Activated CD4-positive, CD25-positive, alpha-beta regulatory T cell treated with anti-CD3 and anti-CD28 coated beads, Interleukin-2, amount 50 U/mL, for 72 hours (primary cell): Measurements from ENCODE around the gene MAGI2.

Experiments used
- DNase-seq: peaks from one replicate; pipeline ENCODE4 v3.0.0; 2021

Gene MAGI2

DNA sequence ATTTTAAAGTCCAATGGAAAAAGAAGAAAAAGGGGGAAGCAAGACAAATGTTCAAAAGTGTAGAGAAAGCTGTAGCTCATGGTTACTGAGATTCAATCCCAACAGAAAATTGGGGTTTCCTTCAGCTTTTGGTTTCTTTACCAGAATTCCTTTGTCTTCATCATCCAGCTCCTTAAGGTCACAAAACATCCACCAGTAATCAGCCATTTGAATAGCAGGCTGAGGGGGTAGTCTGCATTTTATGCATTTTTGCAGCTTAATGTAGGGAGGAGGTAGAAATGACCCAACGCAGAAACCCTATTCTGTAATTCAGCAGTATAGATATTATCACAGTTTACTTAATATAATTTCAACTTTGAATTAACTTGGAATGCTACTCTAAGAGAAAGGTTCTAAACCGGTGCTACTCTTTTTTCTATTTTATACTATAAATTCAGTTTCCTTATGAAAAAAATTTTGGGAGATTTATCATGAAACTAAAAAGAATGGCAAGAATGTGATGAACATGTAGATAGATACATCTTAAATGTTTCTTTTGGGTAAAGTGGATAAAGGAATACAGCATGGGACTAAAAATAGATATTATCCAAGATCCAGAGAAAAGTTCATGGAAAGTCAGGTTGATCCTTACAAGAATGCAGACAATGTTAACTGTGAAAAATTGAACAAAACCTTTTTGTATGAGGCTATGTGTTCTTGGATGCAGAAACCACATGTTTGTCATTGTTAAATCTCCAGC is 1058.0 kb downstream of the MAGI2 start:
- DNase-seq = no peak

DNA sequence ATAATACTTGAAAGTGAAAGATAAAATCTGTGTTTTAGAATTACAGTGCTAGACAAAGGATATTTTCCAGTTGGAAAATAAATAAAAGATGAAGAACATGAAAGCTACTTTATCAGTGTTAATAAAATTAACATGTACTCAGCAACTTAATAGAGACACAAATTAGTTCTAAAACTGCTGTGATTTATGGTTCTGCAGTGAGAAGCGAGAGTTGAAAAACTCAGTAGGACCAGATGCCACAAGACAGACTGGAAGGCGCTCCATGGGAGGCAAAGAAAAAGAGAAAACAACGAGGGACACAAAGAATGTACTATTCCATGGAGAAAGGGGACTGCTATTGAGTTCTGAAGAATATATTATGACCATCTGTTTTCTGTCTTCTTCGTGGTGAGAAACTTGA is 1064.4 kb downstream of the MAGI2 start:
- DNase-seq = no peak

DNA sequence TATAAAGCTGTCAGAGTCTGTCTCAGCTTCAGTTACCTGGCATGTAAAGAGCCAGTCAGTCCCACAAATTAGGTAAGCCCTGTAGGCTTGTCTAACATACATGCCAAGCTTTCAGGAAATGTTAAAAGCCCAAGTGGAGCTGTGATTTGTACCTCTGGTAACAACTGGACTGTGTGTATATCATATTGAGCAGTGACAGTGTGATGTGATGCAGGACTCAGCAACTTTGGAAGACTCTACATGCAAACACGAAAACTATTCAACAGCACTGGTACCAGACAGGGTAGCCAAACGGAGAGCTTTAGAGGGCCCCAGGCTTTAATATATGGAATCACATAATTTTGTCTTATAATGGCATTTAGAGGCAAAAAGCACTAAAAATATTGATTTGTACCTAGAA is 1066.9 kb downstream of the MAGI2 start:
- no peak for DNase-seq

DNA sequence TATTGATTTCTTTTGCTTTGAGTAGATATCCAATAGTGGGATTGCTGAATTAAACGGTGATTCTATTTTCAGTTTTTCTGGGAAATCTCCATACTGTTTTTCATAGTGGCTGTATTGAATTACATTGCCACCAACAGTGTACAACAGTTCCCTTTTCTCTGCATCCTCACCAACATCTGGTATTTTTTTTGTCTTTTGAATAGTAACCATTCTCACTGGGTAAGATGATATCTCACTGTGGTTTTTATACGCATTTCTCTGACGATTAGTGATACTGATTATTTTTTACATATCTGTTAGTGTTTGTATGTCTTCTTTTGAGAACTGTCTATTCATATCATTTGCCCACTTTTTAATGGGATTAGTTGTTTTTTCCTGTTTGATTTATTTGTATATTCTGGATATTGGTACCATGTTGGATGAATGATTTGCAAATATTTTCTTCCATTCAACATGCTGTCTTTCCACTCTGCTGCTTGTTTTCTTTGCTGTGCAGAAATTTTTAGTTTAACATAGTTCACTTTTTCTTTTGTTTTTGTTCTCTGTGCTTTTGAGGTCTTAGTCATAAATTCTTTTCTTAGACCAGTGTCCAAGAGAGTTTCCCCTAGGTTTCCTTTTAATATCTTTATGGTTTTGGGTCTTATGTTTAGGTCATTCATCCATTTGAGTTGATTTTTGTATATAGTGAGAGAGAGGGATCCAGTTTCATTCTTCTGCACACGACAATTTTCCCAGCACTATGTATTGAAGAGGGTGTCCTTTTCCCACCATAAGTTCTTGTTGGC is 1070.2 kb downstream of the MAGI2 start:
- no peak for DNase-seq

DNA sequence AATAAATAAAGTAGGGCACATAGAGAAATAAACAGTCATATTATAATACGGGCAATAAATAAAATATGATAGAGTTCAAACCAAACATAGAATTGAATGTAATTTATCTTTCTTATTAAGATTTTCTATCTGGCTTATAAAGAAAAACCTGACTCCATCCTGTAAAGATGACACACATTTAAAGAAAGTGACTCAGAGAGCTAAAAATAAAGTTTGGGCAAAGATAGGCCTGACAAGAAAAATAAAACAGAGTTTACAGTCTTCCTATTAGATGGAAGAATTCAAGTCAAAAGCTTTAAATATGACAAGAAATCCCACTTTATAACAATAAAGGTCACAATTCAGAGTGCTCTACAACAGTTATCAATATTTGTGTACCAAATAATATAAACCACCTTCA is 1074.3 kb downstream of the MAGI2 start:
- no peak for DNase-seq

DNA sequence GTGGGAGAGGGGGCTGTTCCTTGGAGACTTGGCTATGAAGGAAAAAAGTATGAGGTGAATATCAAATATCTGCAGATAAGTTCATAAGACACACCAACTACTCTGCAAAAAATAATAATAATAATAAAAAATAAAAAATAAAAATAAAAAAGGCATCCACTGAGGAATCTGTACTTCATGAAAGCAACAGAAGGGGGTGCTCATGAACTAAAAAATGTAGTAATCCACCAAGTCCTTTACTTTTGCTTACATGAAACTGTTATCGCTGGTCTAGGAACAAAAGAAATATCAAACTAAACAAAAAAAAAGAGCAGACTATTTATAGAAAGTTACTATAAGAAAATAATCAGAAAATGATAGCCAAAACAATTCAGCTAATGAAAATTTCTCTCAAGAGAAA is 1075.9 kb downstream of the MAGI2 start:
- DNase-seq = no peak

DNA sequence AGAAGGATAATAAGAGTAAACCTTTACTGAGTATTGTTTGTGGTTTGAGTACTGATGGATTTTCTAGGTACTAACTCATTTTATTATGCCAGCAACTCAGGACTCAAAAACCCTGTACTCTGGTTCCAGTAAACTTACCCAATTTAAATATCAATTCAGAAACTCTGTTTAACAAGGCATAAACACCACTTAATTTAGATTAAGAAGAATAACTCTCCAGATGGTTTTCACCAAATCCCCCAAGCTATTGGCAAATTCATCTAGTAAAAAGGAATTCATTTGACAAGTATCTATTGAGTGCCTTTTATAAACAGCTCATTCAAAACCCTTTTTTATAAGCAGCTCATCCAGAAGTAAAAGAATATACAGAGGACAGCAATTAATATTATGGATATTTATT is 1082.5 kb downstream of the MAGI2 start:
- DNase-seq = no peak

DNA sequence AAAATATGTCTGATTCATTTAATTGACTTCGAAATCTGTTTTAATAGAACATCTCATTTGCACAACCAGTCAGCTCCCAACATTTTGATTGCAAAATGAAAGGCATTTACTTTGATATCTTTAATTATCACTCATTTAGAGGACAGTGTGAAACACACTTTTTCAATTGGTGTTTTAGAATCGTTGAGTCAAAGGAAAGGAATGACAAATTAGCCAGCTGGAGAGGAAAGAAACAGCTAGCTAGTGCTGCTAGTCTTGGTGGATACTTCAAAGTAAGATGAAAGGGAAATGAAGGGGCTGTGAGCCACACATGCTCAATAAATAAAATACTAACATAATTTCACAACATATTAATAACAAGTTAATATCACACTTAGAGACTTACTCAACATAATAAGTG is 1084.7 kb downstream of the MAGI2 start:
- no peak for DNase-seq

DNA sequence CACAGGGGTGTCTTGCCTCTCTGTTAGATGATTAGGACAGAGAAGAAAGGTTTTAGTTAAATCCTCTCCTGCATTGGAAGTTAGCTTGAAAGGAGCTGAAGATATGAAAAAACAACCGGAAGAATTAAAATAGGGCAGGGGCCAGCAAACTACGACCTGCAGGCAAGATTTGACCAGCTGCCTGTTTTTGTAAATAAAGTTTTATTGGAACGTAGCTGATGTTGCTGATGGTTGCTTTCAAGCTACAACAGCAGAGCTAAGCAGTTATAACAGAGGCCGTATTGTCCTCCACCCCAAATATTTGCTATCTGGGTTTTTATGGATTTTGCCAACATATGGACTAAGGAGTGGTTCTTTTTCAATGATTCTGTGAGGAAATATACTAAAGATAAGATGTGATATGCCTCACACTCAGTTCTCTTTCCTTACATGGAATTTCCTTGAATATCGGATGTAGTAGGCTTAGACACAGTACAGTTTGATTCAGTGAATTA is 1086.1 kb downstream of the MAGI2 start:
- no peak for DNase-seq

DNA sequence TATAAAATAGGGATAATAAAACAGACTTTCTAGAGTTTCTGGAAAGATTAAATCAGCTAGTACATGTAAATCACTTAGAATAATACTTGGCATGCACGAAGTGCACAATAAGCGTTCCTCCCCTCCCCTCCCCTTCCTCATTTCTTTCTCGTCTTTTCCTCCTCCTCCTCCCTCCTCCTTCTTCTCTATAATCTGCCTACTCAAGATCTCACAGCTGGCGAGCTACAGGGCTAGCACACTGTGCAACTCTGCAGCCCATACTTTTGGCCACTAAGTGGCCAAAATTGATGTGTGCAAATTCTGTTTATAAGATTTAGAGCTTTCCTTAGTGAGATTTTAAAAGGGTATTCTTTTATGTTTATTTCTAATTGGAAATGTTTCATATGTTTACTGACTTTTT is 1089.6 kb downstream of the MAGI2 start:
- DNase-seq = no peak

DNA sequence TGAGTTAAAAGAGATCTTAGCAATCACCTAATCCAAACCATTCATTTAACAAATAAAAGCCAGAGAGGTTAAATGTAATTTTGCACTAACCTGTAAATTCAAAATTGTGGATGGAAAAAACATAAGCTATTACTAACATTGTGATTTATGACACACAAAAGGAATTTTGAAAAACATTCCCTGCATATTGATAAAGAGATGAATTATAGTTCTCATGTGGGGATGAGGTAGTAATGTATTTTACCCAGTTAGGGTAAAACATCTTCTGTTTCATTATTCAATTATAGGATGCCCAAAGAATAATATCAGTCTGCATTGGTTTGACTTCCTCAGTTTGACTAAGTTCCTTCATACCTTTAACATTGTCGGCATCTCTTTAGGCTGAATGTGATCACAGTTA is 1093.6 kb downstream of the MAGI2 start:
- DNase-seq = no peak

DNA sequence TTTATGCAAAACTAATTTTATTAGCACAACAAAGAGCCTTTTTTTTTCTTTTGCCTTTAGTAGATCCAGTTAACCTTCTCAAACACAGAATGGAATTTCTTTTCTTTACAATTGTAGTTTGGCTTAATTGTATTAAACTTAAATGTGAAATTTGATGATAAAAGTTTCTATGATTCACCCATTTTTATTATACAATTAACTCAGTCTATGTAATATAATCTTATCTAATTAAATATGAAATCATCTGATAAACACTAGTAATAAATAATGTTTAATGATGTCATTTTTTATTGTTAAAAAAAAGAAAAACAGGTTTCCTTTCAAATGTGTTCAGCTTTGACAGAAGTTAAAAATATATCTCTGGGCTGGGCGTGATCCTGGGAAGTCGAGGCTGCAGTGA is 1095.8 kb downstream of the MAGI2 start:
- no peak for DNase-seq

DNA sequence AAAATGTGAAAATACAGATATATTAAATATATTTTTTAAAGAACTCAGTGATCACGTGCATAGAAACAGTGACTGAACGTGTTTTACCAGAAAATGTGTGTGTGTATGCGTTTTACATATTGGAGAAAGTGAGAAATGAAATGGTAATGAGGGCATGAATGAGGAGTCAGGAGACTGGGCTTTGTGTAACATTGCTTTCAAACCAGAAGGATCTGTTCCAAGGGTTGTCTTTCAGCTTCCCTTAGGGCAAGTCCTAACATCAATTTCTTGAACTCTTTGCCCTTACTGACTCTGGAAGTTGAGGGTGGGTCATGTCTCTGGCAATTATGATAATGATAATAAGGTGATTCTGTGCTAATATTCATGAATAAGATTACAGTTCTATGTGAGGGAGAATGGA is 1097.6 kb downstream of the MAGI2 start:
- DNase-seq = no peak

DNA sequence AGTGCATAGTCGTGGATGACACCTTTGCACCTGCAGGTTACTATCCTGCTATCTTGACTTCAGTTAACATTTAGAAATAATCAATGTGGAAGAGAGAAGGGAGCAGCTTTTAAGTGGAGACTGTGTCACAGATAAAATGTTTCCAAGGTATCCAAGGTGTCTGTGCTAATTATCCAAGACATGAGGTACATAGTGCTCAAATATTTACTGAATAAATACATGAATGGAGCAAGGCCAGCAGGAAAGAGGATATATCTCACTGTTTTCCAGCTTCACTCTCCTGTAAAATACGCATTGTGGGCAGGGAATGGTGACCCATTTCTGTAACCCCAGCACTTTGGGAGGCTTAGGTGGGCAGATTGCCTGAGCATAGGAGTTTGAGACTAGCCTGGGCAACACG is 1102.5 kb downstream of the MAGI2 start:
- DNase-seq = no peak

DNA sequence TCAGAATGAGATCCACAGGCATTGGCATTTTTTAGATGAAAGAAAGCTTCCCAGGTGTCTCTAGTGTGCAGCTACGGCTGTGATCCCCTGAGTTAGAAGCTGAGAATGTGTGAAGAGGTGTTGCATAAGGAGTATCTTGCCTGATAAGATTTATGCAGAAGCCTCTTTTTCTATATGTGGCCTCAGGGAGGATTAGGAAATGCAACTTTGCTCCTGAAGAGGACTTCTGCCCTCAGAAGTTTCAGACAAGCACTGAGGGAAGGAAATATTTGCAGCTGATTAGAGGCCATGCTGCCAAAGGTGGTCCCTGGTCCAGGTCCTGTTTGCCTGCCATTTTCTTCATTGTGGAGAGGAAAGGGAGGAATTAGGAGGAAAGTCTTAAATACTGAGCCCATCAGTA is 1103.1 kb downstream of the MAGI2 start:
- DNase-seq = no peak

DNA sequence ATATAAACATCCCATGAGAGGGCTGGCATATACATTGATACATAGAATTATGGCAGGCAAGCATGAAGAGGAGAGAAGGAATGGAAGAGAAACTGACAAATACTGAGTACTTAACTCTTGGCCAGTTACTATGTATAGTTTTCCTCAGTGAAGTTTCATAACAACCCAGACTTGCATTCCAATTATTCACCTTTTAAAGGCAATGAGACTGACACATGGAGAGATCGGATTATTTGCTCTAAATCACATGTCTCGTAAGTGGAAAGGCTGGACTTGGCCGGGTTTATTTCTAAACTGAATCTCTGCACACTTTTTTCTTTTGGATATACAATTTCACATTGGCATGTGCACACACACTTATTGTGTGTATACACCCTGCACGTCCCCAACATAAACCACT is 1106.6 kb downstream of the MAGI2 start:
- DNase-seq = no peak

DNA sequence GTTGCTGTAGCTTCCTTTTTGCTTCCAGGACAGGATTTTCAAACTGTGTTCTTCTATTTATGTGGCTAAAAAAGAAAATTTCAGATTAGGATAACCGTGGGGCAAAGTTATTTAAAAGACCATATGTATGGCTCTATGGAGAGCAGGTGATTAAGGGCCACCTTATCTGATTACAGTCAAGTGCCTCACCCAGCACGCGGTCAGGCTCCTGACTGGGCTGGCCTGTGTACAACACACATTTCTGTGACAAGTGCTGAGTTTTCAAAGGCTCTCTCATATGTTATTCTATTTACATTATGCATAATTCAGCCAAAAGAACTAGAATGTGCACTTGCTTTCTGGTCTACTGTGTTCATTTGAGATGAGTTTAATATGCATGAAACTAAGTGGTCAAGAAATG is 1107.5 kb downstream of the MAGI2 start:
- no peak for DNase-seq

DNA sequence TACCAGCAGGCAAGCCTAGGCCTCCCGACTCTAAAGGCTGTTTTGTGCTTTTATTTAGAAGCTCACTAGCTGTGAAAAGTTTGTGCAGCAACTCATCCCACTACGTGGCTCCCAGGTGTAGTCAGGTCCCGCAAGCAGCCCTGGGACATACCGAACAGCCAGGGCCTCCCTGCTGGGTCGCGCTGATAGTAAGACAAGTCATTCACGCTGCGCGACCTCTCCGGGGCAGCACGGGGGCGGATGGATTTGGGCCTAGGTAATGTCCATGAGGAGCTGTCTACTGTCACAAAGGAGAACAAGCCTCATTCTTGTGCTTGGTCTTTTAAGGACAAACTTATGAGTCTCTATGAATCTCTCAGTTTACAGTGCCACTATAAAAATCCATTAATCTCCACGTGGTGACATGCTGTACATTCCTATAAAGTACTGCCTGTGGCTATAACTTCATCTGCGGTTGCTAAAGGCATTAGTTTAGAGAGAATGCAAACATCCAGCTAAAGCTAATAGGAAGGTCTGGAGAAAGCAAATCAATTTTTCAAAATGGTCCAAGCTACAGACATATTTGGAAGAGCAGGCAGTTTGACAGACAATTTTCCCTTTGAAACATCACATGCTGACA is 1108.1 kb downstream of the MAGI2 start:
- no peak for DNase-seq

DNA sequence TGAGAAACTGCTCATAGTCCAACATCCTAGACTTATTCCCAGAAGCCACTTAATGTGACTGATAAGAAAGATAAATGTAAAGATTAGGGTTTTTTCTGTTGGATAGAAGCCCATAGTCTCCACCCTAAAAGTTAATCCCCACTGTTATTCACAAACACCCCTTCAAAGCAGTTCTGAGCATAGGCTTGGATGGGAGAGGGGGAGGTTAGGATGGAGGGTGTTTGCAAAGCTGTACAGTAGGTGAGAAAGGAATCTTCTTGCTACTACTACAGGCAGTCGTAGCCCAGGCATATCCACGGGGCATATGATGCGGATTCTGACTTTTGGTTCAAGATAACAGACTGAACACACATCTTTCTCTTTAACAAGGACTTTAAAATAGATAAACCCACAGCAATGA is 1119.0 kb downstream of the MAGI2 start:
- no peak for DNase-seq

DNA sequence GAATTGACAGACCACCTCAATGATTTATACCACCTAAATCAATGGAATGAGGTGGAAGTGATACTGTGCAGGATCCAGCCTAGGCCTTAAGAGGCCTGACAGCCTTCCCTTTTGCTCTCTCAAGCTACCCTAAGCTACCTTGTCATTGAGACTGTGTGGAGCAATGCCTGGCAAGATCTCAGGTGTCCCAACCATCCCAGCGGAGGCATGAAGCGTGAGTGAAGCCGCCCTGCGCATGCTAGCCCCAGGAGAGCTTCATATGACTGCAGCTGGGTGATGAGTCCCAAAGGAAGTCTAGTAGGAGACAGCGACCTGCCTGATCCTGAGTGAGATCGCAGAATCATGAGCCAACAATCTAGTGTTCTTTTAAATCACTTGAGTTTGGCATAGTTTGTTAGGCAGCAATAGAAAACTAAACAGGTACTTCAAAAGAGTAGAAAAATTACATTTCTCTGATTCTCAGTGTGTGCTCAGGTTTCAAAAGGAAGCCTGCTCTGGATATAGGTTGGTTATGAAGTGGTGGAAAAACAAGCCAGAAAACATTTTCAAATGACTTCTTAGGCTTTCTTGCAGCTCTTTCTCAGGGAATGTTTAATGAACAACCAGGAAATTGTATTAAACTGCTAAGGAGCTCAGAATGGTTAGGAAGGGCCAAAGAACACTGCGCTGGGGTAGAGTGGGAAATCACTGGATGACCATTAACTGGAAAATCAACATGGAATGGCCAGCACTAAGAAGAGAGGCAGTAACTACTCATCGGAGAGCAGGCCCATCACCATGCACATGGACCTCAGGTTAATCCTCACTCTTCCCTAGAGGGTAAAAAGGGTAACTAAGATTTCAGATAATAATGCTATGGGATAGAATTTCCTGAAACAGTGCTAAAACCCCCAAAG is 1119.7 kb downstream of the MAGI2 start:
- no peak for DNase-seq

DNA sequence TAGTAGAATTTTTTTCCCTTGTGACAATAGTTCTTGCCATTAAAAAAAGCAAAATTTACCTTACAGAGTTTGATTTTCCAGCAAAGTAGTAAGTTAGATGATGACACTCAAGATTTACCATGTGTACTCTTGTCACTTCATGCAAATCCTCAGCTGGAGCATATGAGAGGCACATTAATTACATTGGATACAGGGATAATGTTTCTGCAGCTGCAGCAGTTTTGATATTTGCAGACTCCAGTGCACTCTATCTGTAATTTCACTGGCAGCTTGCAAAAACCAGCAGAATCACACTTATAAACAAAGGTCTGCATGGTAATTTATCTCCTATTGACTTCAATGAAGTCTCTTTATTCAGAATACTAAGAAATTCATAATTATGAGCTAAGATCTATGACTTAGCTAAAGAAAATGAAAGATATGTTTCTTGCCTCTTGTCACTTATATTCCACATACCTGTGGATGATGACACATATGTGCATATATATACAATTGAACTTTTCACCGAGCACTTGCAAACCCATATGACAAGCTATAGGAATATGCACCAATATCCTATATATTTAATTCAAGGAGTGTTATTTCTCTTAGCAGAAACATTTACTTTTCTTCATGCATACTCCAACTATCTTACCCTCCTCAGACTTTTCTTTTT is 1124.3 kb downstream of the MAGI2 start:
- DNase-seq = no peak

DNA sequence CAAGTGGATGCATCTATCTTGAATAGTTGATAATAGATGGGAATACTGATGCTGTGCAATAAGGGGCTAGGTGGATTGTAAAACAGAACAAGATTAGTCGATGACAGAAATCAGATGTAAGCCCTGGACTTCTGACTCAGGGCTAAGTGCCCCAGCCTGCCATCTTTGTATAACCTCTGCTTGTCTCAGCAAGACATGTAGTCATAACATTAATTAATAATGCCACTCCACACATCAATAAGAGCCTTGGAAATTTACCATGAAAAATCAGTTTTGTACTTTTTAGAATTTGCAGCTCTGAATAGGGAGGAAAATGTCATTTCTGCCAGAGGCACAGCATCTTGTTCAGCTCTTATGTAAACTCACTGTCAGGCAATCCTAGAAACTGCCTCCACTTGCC is 1125.7 kb downstream of the MAGI2 start:
- DNase-seq = no peak

DNA sequence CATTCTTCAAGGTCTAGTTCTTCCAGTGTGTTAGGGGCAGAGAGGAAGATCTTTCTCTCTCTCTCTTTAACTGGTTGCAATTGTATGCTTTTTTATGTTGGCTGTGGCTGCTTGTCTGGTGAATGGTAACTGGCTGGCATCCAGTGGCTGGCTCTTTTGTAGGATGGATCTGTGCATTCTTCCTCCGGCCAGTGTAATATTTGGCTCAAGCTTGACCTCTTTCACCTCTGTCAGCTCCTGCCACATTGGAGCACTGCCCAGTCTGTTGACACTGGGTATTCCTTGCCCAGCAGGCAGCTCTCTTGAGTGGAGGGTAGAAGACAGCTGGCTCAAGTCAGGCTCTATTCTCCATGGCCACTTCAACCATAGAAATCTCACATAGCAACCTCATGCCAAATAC is 1126.6 kb downstream of the MAGI2 start:
- no peak for DNase-seq
